Measurements from ENCODE around the gene CRYBA2. TPM values are rescaled to one million over a fixed set of nuclear protein-coding genes. Genes with fewer than 3 reads are reported as not detected.

The CRYBA2 gene
- total RNA-seq, 1 donor from 2014 or later: not detected

DNA sequence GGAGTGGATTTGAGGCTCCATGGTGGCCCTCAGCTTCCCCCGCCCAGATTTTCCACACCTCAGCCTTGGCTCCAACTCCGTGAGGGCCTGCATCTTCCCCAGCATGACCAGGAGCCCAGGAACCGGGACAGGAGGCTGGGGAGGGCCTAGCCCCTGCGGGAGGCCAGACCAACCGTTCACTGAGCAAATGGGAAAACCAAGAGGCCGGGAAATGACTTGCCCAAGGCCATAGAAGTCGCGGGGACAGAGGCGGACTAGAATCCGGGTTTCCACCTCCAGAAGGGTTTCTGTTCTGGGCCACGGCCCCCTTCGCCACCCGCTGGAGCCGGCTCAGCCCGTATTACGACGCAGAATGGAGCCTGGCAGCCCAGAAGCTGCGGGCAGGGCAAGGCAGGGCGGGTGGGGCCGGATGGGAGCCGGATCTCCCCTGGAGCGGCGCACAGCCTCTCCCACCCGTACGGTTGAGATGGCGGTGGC is 7.9 kb upstream of the CRYBA2 start:
- Mint-ChIP-seq H3K36me3 (no peaks in the 10 kb centered on the region), H3K9me3 (no peaks in the 10 kb centered on the region), H3K27me3 (ENCODE audit: low read depth) (peaks cover 95% of the 10 kb centered on the region), H3K27ac (no peak overlapping the region), H3K4me1 (peaks cover 9% of the 10 kb centered on the region), H3K4me3 (no peak overlapping the region)
- no peak for TF ChIP-seq CTCF (IDR thresholded peaks at IDR 0.05; ENCODE audit: unreplicated experiment)
- no peak for DNase-seq (ENCODE audit: low spot score in 2 of 2, unreplicated experiment in 2 of 2)

GRCh38 chr2:219000569-219000960 is 7.3 kb upstream of the CRYBA2 start:
- Mint-ChIP-seq H3K4me3 (no peak overlapping the region), H3K4me1 (peaks cover 10% of the 10 kb centered on the region), H3K36me3 (no peaks in the 10 kb centered on the region), H3K27me3 (ENCODE audit: low read depth) (peaks cover 95% of the 10 kb centered on the region), H3K9me3 (no peaks in the 10 kb centered on the region), H3K27ac (no peak overlapping the region)
- TF ChIP-seq CTCF (IDR thresholded peaks at IDR 0.05; ENCODE audit: unreplicated experiment): no peak
- no peak for DNase-seq (ENCODE audit: low spot score in 2 of 2, unreplicated experiment in 2 of 2)

DNA sequence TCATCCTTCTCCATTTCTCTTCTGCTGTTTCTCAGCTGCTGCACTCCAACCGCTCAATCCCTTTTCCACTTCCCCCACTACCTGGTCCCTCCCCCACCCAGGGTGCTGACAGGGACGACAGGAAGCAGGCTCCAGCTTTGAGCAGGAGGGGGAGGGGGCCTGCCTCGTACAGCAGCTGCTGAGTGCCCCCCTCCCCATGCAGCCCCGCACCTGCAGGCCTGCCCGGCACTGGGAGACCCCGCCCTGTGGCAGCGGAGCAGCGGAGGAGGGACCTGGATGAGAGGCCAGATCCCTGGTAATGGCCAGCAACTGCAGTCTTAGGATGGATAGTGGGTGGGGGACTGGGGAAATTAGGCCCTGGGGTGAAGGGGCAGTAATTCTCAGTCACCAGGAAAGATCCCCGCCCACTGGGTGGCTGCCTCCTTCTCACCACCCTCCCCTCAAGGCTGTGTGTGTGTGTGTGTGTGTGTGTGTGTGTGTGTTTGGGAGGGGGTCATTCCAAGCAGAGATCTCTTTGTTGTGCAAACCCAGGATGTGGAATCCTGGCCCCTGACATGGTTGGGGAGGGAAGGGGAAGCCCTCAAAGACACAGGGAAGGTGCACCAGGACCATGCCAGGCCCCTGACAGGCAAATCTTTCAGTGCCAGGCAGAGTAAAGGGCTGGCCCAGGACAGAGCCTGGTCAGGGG is 6.8 kb upstream of the CRYBA2 start:
- H3K9me3 Mint-ChIP-seq: no peaks in the 10 kb centered on the region
- H3K27ac Mint-ChIP-seq: no peak overlapping the region
- TF ChIP-seq CTCF (IDR thresholded peaks at IDR 0.05; ENCODE audit: unreplicated experiment): no peak
- no peak for DNase-seq (ENCODE audit: low spot score in 2 of 2, unreplicated experiment in 2 of 2)
- peaks cover 95% of the 10 kb centered on the region for H3K27me3 Mint-ChIP-seq (ENCODE audit: low read depth)
- no peaks in the 10 kb centered on the region for H3K36me3 Mint-ChIP-seq
- H3K4me3 Mint-ChIP-seq: no peak overlapping the region
- H3K4me1 Mint-ChIP-seq: peaks cover 10% of the 10 kb centered on the region

GRCh38 chr2:218999021-218999880 is 6.0 kb upstream of the CRYBA2 start:
- no peak overlapping the region for H3K27ac Mint-ChIP-seq

DNA sequence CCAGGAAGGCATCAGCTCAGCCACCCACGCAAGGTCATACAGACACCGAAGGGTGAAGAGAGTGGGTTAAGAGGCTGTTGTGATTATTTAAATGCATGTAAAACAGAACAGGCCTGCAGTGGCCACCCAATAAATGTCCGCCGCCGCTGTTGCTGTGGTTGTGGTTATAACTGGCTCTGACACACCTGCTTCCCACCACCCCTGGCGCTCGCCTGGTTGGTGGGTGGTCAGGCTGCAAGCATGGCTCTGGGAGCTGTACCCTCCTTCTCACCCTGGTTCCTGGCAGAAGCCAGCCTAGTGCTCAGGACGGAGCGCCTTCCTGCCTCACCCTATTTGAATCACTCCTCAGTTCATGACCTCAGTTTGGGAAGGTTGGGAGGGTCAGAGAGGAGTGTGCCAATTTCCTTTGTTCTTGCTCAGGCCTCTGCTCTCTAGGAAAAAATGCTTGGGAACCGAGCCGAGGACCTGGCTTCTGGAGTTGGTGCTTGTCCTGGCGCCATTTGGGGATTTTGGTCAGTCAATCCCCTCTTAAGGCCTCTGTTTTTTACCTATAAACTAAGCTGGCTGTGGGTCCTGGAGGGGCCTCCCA is 5.3 kb upstream of the CRYBA2 start:
- H3K4me3 Mint-ChIP-seq: no peak overlapping the region
- no peak overlapping the region for H3K27ac Mint-ChIP-seq

More at GRCh38 chr2:218999021-218999880, 6.0 kb upstream of the CRYBA2 start:
- H3K4me1 Mint-ChIP-seq: peaks cover 10% of the 10 kb centered on the region
- no peaks in the 10 kb centered on the region for H3K9me3 Mint-ChIP-seq
- H3K4me3 Mint-ChIP-seq: no peak overlapping the region
- DNase-seq (ENCODE audit: low spot score in 2 of 2, unreplicated experiment in 2 of 2): no peak
- peaks cover 96% of the 10 kb centered on the region for H3K27me3 Mint-ChIP-seq (ENCODE audit: low read depth)
- no peak for TF ChIP-seq CTCF (IDR thresholded peaks at IDR 0.05; ENCODE audit: unreplicated experiment)
- H3K36me3 Mint-ChIP-seq: no peaks in the 10 kb centered on the region

More for the DNA sequence above, 5.3 kb upstream of the CRYBA2 start:
- Mint-ChIP-seq H3K36me3 (no peaks in the 10 kb centered on the region), H3K4me1 (peaks cover 17% of the 10 kb centered on the region), H3K9me3 (no peaks in the 10 kb centered on the region), H3K27me3 (ENCODE audit: low read depth) (peaks cover 96% of the 10 kb centered on the region)
- no peak for DNase-seq (ENCODE audit: low spot score in 2 of 2, unreplicated experiment in 2 of 2)
- no peak for TF ChIP-seq CTCF (IDR thresholded peaks at IDR 0.05; ENCODE audit: unreplicated experiment)
